Stomach (tissue), 9 donors: ENCODE results near the gene TECPR2. TPM values are rescaled to one million over a fixed set of nuclear protein-coding genes. Genes with fewer than 3 reads are reported as not detected.
A peak's percentile ranks its signal among the peaks of the same experiment; 100 is the strongest.

Experiments
- DNase-seq, 2 donors: peaks; one replicate each; pipeline versions ENCODE4 v3.0.0 to v3.0.0-alpha.2; 2013 to 2019
- H3K27ac ChIP-seq, 5 donors: fragments of 200-600 bp in 4 of 5; sonication (generic) in 4 of 5; one replicate each; pipeline ENCODE4 v1.5.1; 2013 to 2019; ENCODE audit warnings: mild to moderate bottlenecking in 1 of 5, moderate library complexity in 1 of 5
- H3K27me3 ChIP-seq, 3 donors: fragments of 200-600 bp; sonication (generic); one replicate each; pipeline ENCODE4 v1.5.1; 2017 to 2019; ENCODE audit warnings: mixed run types in 1 of 3
- H3K36me3 ChIP-seq, 4 donors: fragments of 200-600 bp; sonication (generic); 1 replicate in 3 of 4; 2 replicates in 1 of 4; pipeline ENCODE4 v1.5.1; 2016 to 2019
- H3K4me1 ChIP-seq, 4 donors: fragments of 200-600 bp; sonication (generic); one replicate each; pipeline ENCODE4 v1.5.1; 2016 to 2019
- H3K4me3 ChIP-seq, 4 donors: fragments of 200-600 bp; sonication (generic) in 3 of 4; one replicate each; pipeline ENCODE4 v1.5.1; 2016 to 2019; ENCODE audit warnings: mild to moderate bottlenecking in 1 of 4
- H3K9me3 ChIP-seq, 4 donors: fragments of 200-600 bp; sonication (generic); one replicate each; pipeline ENCODE4 v1.5.1; 2016 to 2019
- CTCF ChIP-seq, 7 experiments: fragments of 450-650 bp in 4 of 7; fragments of 200-600 bp in 3 of 7; sonication (generic) in 3 of 7; IDR thresholded peaks; one replicate each; pipeline ENCODE4 v1.5.1; 2016 to 2019; ENCODE audit warnings: antibody characterized with exemption in 7 of 7, control low read depth in 2 of 7, mild to moderate bottlenecking in 1 of 7
- EP300 ChIP-seq: sonication (generic); formaldehyde crosslinking; IDR thresholded peaks from one replicate; pipeline ENCODE4 v1.6.1; 2017; ENCODE audit warnings: antibody characterized with exemption
- POLR2A ChIP-seq, 4 donors: fragments of 450-650 bp; IDR thresholded peaks; one replicate each; pipeline ENCODE4 v1.6.1; 2016; ENCODE audit warnings: antibody characterized with exemption in 4 of 4, control low read depth in 2 of 4, mild to moderate bottlenecking in 1 of 4, moderate library complexity in 1 of 4
- POLR2AphosphoS5 ChIP-seq, 3 donors: sonication (generic); formaldehyde crosslinking; IDR thresholded peaks; one replicate each; pipeline ENCODE4 v1.6.1; 2016; ENCODE audit warnings: antibody characterized with exemption in 3 of 3
- WGBS, 5 donors: extraction: QIAGEN DNeasy Blood & Tissue Kit in 3 of 5; methylation state at CpG; one replicate each; pipeline versions ENCODE4 v1.1.5 to v1.1.7; 2013 to 2018; 5-methylcytosine and 5-hydroxymethylcytosine counted together
- intact Hi-C: fragments of 100-400 bp; cut with DNase I; formaldehyde crosslinking; loops from one replicate; pipeline ENCODE4 v1.15.1; 2023; ENCODE audit warnings: low total_unique reads
- polyA plus RNA-seq, 3 donors: library from polyadenylated mRNA; stranded (reverse); fragments of 200-250 nt; gene quantifications; one replicate each; pipeline ENCODE4 v1.2.3, GENCODE V29; 2013
- total RNA-seq, 5 donors: library from RNA; depleted of rRNA; stranded (reverse); fragments of >200 nt; gene quantifications; one replicate each; pipeline versions ENCODE4 v1.1.0 to v1.2.3, GENCODE V29; 2014 to 2016
- donor health status: healthy with polysubstance abuse.
- donor health status: Bipolar disorder and iron deficiency.
- donor health status: healthy.

TECPR2 gene
- total and polyA plus RNA-seq, 8 donors, result 2.6 to 110 (median 11.1) TPM

- 14 to 22% (median 14%) methylated on average over 19 to 31 of the region's 31 CpGs for WGBS, 5 donors
- intact Hi-C loops, result loop anchor here (5.0 kb wide), 1 partner anchor 79 kb away; no protein-coding TSS in a partner anchor
- Histone ChIP-seq H3K27ac (no peak overlapping the region), H3K36me3 (peaks cover 46 to 74% (median 66%) of the 10 kb centered on the region in 4 donors), H3K27me3 (no peaks in the 10 kb centered on the region), H3K4me1 (peaks cover 4 to 11% (median 9%) of the 10 kb centered on the region in 4 donors), H3K4me3 (peak overlapping the region; percentile 4 to 39 (median 16)), H3K9me3 (no peaks in the 10 kb centered on the region)
- peak; percentile 89 to 96 for DNase-seq
- TF ChIP-seq EP300, result no peak
- peak in 5 of 7 experiments; percentile 49 to 80 (median 71) for TF ChIP-seq CTCF (IDR thresholded peaks at IDR 0.05)
- peak in 1 of 3 donors; percentile 30 for TF ChIP-seq POLR2AphosphoS5 (IDR thresholded peaks at IDR 0.05)
These were observed 75.5 kb downstream of the TECPR2 start for GRCh38 chr14:102437997-102438915.

- WGBS, 5 donors, result 93 to 98% (median 95%) methylated on average over 8 of the region's 8 CpGs
- DNase-seq, result no peak
- Histone ChIP-seq H3K27ac (no peak overlapping the region), H3K4me3 (no peak overlapping the region), H3K4me1 (peaks cover 4 to 11% (median 9%) of the 10 kb centered on the region in 4 donors), H3K36me3 (peaks cover 56 to 78% (median 72%) of the 10 kb centered on the region in 4 donors), H3K9me3 (no peaks in the 10 kb centered on the region), H3K27me3 (no peaks in the 10 kb centered on the region)
- TF ChIP-seq POLR2AphosphoS5 (IDR thresholded peaks at IDR 0.05) (no peak), CTCF (IDR thresholded peaks at IDR 0.05) (no peak), POLR2A (IDR thresholded peaks at IDR 0.05) (no peak), EP300 (no peak)
- intact Hi-C loops, result loop anchor here (5.0 kb wide), 1 partner anchor 78 kb away; no protein-coding TSS in a partner anchor
These were observed 76.8 kb downstream of the TECPR2 start for GRCh38 chr14:102439556-102439955.

GRCh38 chr14:102440392-102440791 is 77.7 kb downstream of the TECPR2 start:
- H3K36me3 ChIP-seq, result peaks cover 55 to 78% (median 72%) of the 10 kb centered on the region in 4 donors
- no peak overlapping the region for H3K4me3 ChIP-seq
- intact Hi-C loops, result no loop called here
- TF ChIP-seq EP300 (no peak), CTCF (IDR thresholded peaks at IDR 0.05) (no peak), POLR2A (IDR thresholded peaks at IDR 0.05) (no peak), POLR2AphosphoS5 (IDR thresholded peaks at IDR 0.05) (no peak)
- no peaks in the 10 kb centered on the region for H3K27me3 ChIP-seq
- WGBS, 5 donors, result 95 to 97% (median 97%) methylated on average over 11 of the region's 11 CpGs
- peaks cover 4 to 11% (median 9%) of the 10 kb centered on the region in 4 donors for H3K4me1 ChIP-seq
- H3K9me3 ChIP-seq, result no peaks in the 10 kb centered on the region
- DNase-seq, result no peak
- no peak overlapping the region for H3K27ac ChIP-seq

GRCh38 chr14:102442241-102443211 is 79.8 kb downstream of the TECPR2 start:
- WGBS, 5 donors, result 86 to 93% (median 92%) methylated on average over 15 of the region's 15 CpGs
- H3K27me3 ChIP-seq, result no peaks in the 10 kb centered on the region
- no peak for TF ChIP-seq POLR2A (IDR thresholded peaks at IDR 0.05)
- no peak for TF ChIP-seq POLR2AphosphoS5 (IDR thresholded peaks at IDR 0.05)
- TF ChIP-seq CTCF (IDR thresholded peaks at IDR 0.05), result no peak
- no peak for TF ChIP-seq EP300
- H3K36me3 ChIP-seq, result peaks cover 73 to 86% (median 82%) of the 10 kb centered on the region in 4 donors
- no peaks in the 10 kb centered on the region for H3K9me3 ChIP-seq
- peaks cover 4 to 11% (median 9%) of the 10 kb centered on the region in 4 donors for H3K4me1 ChIP-seq
- no peak overlapping the region for H3K27ac ChIP-seq
- intact Hi-C loops, result no loop called here
- no peak overlapping the region for H3K4me3 ChIP-seq
- peak in 1 of 2 donors; percentile 49 for DNase-seq
